Esophagus muscularis mucosa (tissue), 3 donors: ENCODE data around the gene TRIM71.

ENCODE experiments used
- CTCF ChIP-seq, 3 experiments: fragments of 200-600 bp in 2 of 3; fragments of 450-650 bp in 1 of 3; sonication (generic) in 2 of 3; IDR thresholded peaks; one replicate each; pipeline ENCODE4 v1.5.1; 2017 to 2019; ENCODE audit warnings: antibody characterized with exemption in 3 of 3, mild to moderate bottlenecking in 2 of 3, moderate library complexity in 1 of 3
- POLR2A ChIP-seq: fragments of 450-650 bp; IDR thresholded peaks from one replicate; pipeline ENCODE4 v1.6.1; 2017; ENCODE audit warnings: antibody characterized with exemption, moderate library complexity, mild to moderate bottlenecking, low read depth

- TF ChIP-seq POLR2A, result no peak
- TF ChIP-seq CTCF (IDR thresholded peaks at IDR 0.05), result no peak
Observed at GRCh38 chr3:32871273-32871672, 53.5 kb downstream of the TRIM71 start.
